SK-N-SH (cell line): ENCODE data around the gene IFITM5. TPM values are rescaled to one million over a fixed set of nuclear protein-coding genes. Genes with fewer than 3 reads are reported as not detected.

Experiments
- CTCF ChIA-PET: fragments of 300-600, 350-600 bp; formaldehyde crosslinking; extraction: SDS; loops from one replicate; lab custom pipeline; 2021; lab: Yijun Ruan, JAX
- POLR2A ChIA-PET: fragments of 350-600 bp; sonication (Branson Sonifier 250); formaldehyde crosslinking; extraction: SDS; loops from one replicate; lab custom pipeline; 2020; ENCODE audit warnings: antibody characterized with exemption, inconsistent platforms; lab: Yijun Ruan, JAX
- DNase-seq: peaks from one replicate; pipeline ENCODE4 v3.0.0; 2012
- H2AFZ ChIP-seq: fragments of 200-600 bp; sonication (generic); 2 replicates; pipeline ENCODE4 v1.8.1; 2016; ENCODE audit warnings: antibody characterized with exemption, mild to moderate bottlenecking, low read depth
- H3F3A ChIP-seq: fragments of 200-600 bp; sonication (generic); replicated peaks from 2 replicates; pipeline ENCODE3; 2016; ENCODE audit warnings: antibody characterized with exemption, mild to moderate bottlenecking; ENCODE audit not compliant: insufficient read depth
- H3K27ac ChIP-seq, 2 experiments: fragments of 200-500 bp in 1 of 2; fragments of 200-600 bp in 1 of 2; sonication (Bioruptor generic) in 1 of 2; sonication (generic), shearing (Covaris generic) in 1 of 2; 2 replicates each; pipeline versions ENCODE4 v1.5.1 to v1.6.1; 2014 to 2016; ENCODE audit warnings: low read depth in 2 of 2, inconsistent platforms in 1 of 2, low read length in 1 of 2, mild to moderate bottlenecking in 1 of 2, mixed read lengths in 1 of 2
- H3K27me3 ChIP-seq: fragments of 200-600 bp; sonication (generic), shearing (Covaris generic); 2 replicates; pipeline ENCODE4 v1.6.1; 2016; ENCODE audit warnings: mixed run types; ENCODE audit not compliant: insufficient read depth
- H3K36me3 ChIP-seq, 2 experiments: fragments of 200-500 bp in 1 of 2; fragments of 200-600 bp in 1 of 2; sonication (Bioruptor generic) in 1 of 2; sonication (generic) in 1 of 2; replicated peaks in 1 of 2; 2 replicates each; pipeline versions ENCODE3 to v1.5.1; 2014 to 2016; ENCODE audit warnings: low read length in 1 of 2, mild to moderate bottlenecking in 1 of 2; ENCODE audit not compliant: insufficient read depth in 2 of 2, control insufficient read depth in 1 of 2
- H3K4me1 ChIP-seq, 2 experiments: fragments of 200-500 bp in 1 of 2; fragments of 200-600 bp in 1 of 2; sonication (Bioruptor generic) in 1 of 2; sonication (generic), shearing (Covaris generic) in 1 of 2; 2 replicates each; pipeline versions ENCODE4 v1.5.1 to v1.6.1; 2014 to 2016; ENCODE audit warnings: low read depth in 1 of 2, low read length in 1 of 2, mixed run types in 1 of 2; ENCODE audit not compliant: insufficient read depth in 2 of 2, control insufficient read depth in 1 of 2
- H3K4me2 ChIP-seq: fragments of 200-600 bp; sonication (generic), shearing (Covaris generic); 2 replicates; pipeline ENCODE4 v1.6.1; 2017; ENCODE audit warnings: mixed run types
- H3K4me3 ChIP-seq, 2 experiments: fragments of 200-500 bp in 1 of 2; fragments of 200-600 bp in 1 of 2; sonication (Bioruptor generic) in 1 of 2; sonication (generic), shearing (Covaris generic) in 1 of 2; 2 replicates each; pipeline versions ENCODE4 v1.5.1 to v1.8.1; 2014 to 2016; ENCODE audit warnings: low read depth in 2 of 2, inconsistent platforms in 1 of 2, low read length in 1 of 2, mild to moderate bottlenecking in 1 of 2, mixed read lengths in 1 of 2, moderate library complexity in 1 of 2
- H3K79me2 ChIP-seq: fragments of 200-600 bp; sonication (generic); 2 replicates; pipeline ENCODE4 v1.8.1; 2017; ENCODE audit warnings: mild to moderate bottlenecking; ENCODE audit not compliant: insufficient read depth
- H3K9ac ChIP-seq: fragments of 200-600 bp; sonication (generic); 2 replicates; pipeline ENCODE4 v1.6.1; 2017; ENCODE audit warnings: mixed run types
- H3K9me2 ChIP-seq: fragments of 200-600 bp; sonication (generic); 2 replicates; pipeline ENCODE4 v1.6.1; 2017; ENCODE audit warnings: mixed run types
- H3K9me3 ChIP-seq: fragments of 200-600 bp; sonication (generic); 2 replicates; pipeline ENCODE4 v1.6.1; 2017; ENCODE audit warnings: mixed run types, mild to moderate bottlenecking, moderate library complexity
- H4K20me1 ChIP-seq: fragments of 200-600 bp; sonication (generic); 2 replicates; pipeline ENCODE4 v1.6.1; 2017; ENCODE audit warnings: mild to moderate bottlenecking, mixed run types; ENCODE audit not compliant: insufficient read depth
- CHD2 ChIP-seq: fragments of 150-350 bp; IDR thresholded peaks from 2 replicates; pipeline ENCODE4 v1.6.1; 2018; ENCODE audit warnings: low read length; ENCODE audit not compliant: partially characterized antibody
- ELF1 ChIP-seq: IDR thresholded peaks from 2 replicates; pipeline ENCODE4 v1.4.0; 2012
- EZH2phosphoT487 ChIP-seq: fragments of 200-600 bp; sonication (generic); IDR thresholded peaks from 2 replicates; pipeline ENCODE4 v1.6.1; 2017; ENCODE audit warnings: low read depth, mixed run types, mild to moderate bottlenecking, antibody characterized with exemption, moderate library complexity, borderline replicate concordance
- FOSL2 ChIP-seq: IDR thresholded peaks from 2 replicates; pipeline ENCODE4 v1.4.0; 2012; ENCODE audit warnings: low read depth, mild to moderate bottlenecking, moderate library complexity, borderline replicate concordance
- GATA2 ChIP-seq: sonication (generic); formaldehyde crosslinking; IDR thresholded peaks from 2 replicates; pipeline ENCODE4 v1.5.0; 2020; ENCODE audit warnings: mild to moderate bottlenecking, missing genetic modification reagents
- IRF3 ChIP-seq: fragments of 150-350 bp; IDR thresholded peaks from 2 replicates; pipeline ENCODE4 v1.6.1; 2016; ENCODE audit warnings: mild to moderate bottlenecking, low read depth, low read length
- JUND ChIP-seq: IDR thresholded peaks from 2 replicates; pipeline ENCODE4 v1.4.0; 2012
- MAX ChIP-seq: IDR thresholded peaks from 2 replicates; pipeline ENCODE4 v1.4.0; 2012; ENCODE audit warnings: low read depth
- NFIC ChIP-seq: IDR thresholded peaks from 2 replicates; pipeline ENCODE4 v1.4.0; 2012; ENCODE audit warnings: borderline replicate concordance
- RAD21 ChIP-seq: IDR thresholded peaks from 2 replicates; pipeline ENCODE4 v1.6.1; 2012; ENCODE audit warnings: mild to moderate bottlenecking, low read length
- RCOR1 ChIP-seq: fragments of 150-350 bp; IDR thresholded peaks from 2 replicates; pipeline ENCODE4 v1.6.1; 2017; ENCODE audit warnings: antibody characterized with exemption, low read length
- REST ChIP-seq: IDR thresholded peaks from 2 replicates; pipeline ENCODE4 v1.6.1; 2012; ENCODE audit warnings: mild to moderate bottlenecking, low read depth, low read length, moderate library complexity
- RXRA ChIP-seq: IDR thresholded peaks from 2 replicates; pipeline ENCODE4 v1.4.0; 2012; ENCODE audit warnings: low read depth, mild to moderate bottlenecking, borderline replicate concordance
- SIN3A ChIP-seq: IDR thresholded peaks from 2 replicates; pipeline ENCODE4 v1.6.1; 2012; ENCODE audit warnings: low read depth, mild to moderate bottlenecking, low read length, moderate library complexity, borderline replicate concordance
- USF1 ChIP-seq: IDR thresholded peaks from 2 replicates; pipeline ENCODE4 v1.4.0; 2012; ENCODE audit warnings: low read depth, borderline replicate concordance
- USF2 ChIP-seq: fragments of 150-350 bp; IDR thresholded peaks from 2 replicates; pipeline ENCODE4 v1.6.1; 2017; ENCODE audit warnings: antibody characterized with exemption, low read length, low read depth, borderline replicate concordance
- ZBTB33 ChIP-seq: IDR thresholded peaks from 2 replicates; pipeline ENCODE4 v1.4.0; 2012; ENCODE audit warnings: low read depth, borderline replicate concordance
- WGBS: methylation state at CpG from one replicate; pipeline ENCODE4 v1.1.6; 2017; ENCODE audit warnings: low lambda C conversion rate; 5-methylcytosine and 5-hydroxymethylcytosine counted together
- polyA plus RNA-seq, 3 experiments: library from polyadenylated mRNA; depleted of rRNA; stranded (reverse); fragments of >200 nt; gene quantifications; 2 replicates each; pipeline ENCODE4 v1.2.3, GENCODE V29; 2012

The IFITM5 gene
- polyA plus RNA-seq, 1 of the 3 experiments (the other 2 are of a cell fraction) = not detected

GRCh38 chr11:267491-267994 lies 31.8 kb downstream of the IFITM5 start (continued):
- no peak for TF ChIP-seq RAD21
- TF ChIP-seq, all 33 proteins: peak for 0

- Histone ChIP-seq H3K9me3 (no peaks in the 10 kb centered on the region), H2AFZ (no peak overlapping the region), H4K20me1 (no peaks in the 10 kb centered on the region), H3K4me1 (peaks cover 0 to 6% of the 10 kb centered on the region in 2 experiments; a peak in 1 of 4 replicates), H3K9me2 (no peaks in the 10 kb centered on the region), H3K27ac (no peak overlapping the region), H3K79me2 (no peaks in the 10 kb centered on the region), H3K4me2 (no peak overlapping the region), H3K36me3 (no peaks in the 10 kb centered on the region), H3K27me3 (no peaks in the 10 kb centered on the region), H3K4me3 (no peak overlapping the region), H3F3A (peaks cover 12% of the 10 kb centered on the region), H3K9ac (no peak overlapping the region)
- TF ChIP-seq FOSL2 (no peak), ELF1 (no peak), NFIC (no peak), USF2 (no peak), RXRA (no peak), USF1 (no peak), EZH2phosphoT487 (no peak), REST (no peak), GATA2 (no peak), SIN3A (no peak), JUND (no peak), MAX (no peak), IRF3 (no peak), RCOR1 (no peak), ZBTB33 (no peak), CHD2 (no peak)
- DNase-seq = no peak
- 38% methylated on average over 11 of the region's 13 CpGs for WGBS
- CTCF ChIA-PET = interaction anchor here (1.3 to 2.4 kb wide), 3 partner anchors 10 to 18 kb away, joined by 3 to 19 read pairs (median 6); no protein-coding TSS in a partner anchor
- POLR2A ChIA-PET = no interaction called here
Observed at GRCh38 chr11:266676-267439, 32.5 kb downstream of the IFITM5 start.
